GM12891 (cell line): ENCODE data around the gene NUMB.
A peak's percentile ranks its signal among the peaks of the same experiment; 100 is the strongest.

ENCODE experiments used
- DNase-seq: peaks from one replicate; pipeline ENCODE4 v3.0.0; 2011; ENCODE audit warnings: low spot score; ENCODE audit not compliant: insufficient read length
- FAIRE-seq: peaks from 2 replicates; lab custom pipeline; 2011; peaks lifted over from hg19 to GRCh38; lab: Jason Lieb, UNC
- PAX5 ChIP-seq: IDR thresholded peaks from 2 replicates; pipeline ENCODE4 v1.6.1; 2011; ENCODE audit warnings: low read length, moderate library complexity, mild to moderate bottlenecking; ENCODE audit not compliant: insufficient read depth, severe bottlenecking
- POLR2A ChIP-seq: IDR thresholded peaks from 2 replicates; pipeline ENCODE4 v1.6.1; 2011; ENCODE audit warnings: low read depth, low read length, control low read depth
- POLR2AphosphoS5 ChIP-seq: IDR thresholded peaks from 2 replicates; pipeline ENCODE4 v1.6.1; 2011; ENCODE audit warnings: low read depth, low read length, control low read depth
- POU2F2 ChIP-seq: IDR thresholded peaks from 2 replicates; pipeline ENCODE4 v1.6.1; 2011; ENCODE audit warnings: low read depth, mild to moderate bottlenecking, control low read depth, low read length, moderate library complexity
- SPI1 ChIP-seq: IDR thresholded peaks from 2 replicates; pipeline ENCODE4 v1.6.1; 2011; ENCODE audit warnings: low read depth, low read length, control low read depth
- TAF1 ChIP-seq: IDR thresholded peaks from 2 replicates; pipeline ENCODE4 v1.6.1; 2011; ENCODE audit warnings: low read depth, low read length, control low read depth

Gene NUMB

GRCh38 chr14:73478684-73479083, 20.3 kb upstream of the NUMB start:
- TF ChIP-seq POU2F2 = no peak
- no peak for TF ChIP-seq SPI1
- TF ChIP-seq PAX5 = no peak
- no peak for TF ChIP-seq POLR2AphosphoS5
- no peak for TF ChIP-seq TAF1
- TF ChIP-seq POLR2A = no peak
- no peak for FAIRE-seq
- DNase-seq = no peak

GRCh38 chr14:73477618-73478266, 19.4 kb upstream of the NUMB start:
- no peak for DNase-seq
- FAIRE-seq = peak; percentile 56
- TF ChIP-seq POU2F2 (peak; percentile 34; the same call in 1 of the 2 replicates), TAF1 (no peak), SPI1 (peak; percentile 69), POLR2AphosphoS5 (no peak), PAX5 (no peak), POLR2A (no peak)

- DNase-seq (no peak), FAIRE-seq (no peak)
- TF ChIP-seq PAX5 = no peak
- TF ChIP-seq POU2F2 = no peak
- TF ChIP-seq POLR2AphosphoS5 = no peak
- TF ChIP-seq TAF1 = no peak
- TF ChIP-seq POLR2A = no peak
- no peak for TF ChIP-seq SPI1
These were observed 18.1 kb upstream of the NUMB start for GRCh38 chr14:73476451-73476931.

GRCh38 chr14:73474952-73475351, 16.6 kb upstream of the NUMB start:
- FAIRE-seq (no peak), DNase-seq (no peak)
- no peak for TF ChIP-seq TAF1
- no peak for TF ChIP-seq PAX5
- TF ChIP-seq POLR2AphosphoS5 = no peak
- no peak for TF ChIP-seq POLR2A
- TF ChIP-seq SPI1 = no peak
- no peak for TF ChIP-seq POU2F2

GRCh38 chr14:73472185-73473114, 14.1 kb upstream of the NUMB start:
- no peak for TF ChIP-seq POU2F2
- TF ChIP-seq PAX5 = no peak
- no peak for TF ChIP-seq POLR2AphosphoS5
- TF ChIP-seq TAF1 = no peak
- TF ChIP-seq SPI1 = no peak
- no peak for TF ChIP-seq POLR2A
- FAIRE-seq = peak; percentile 72
- DNase-seq = no peak

- DNase-seq (no peak), FAIRE-seq (no peak)
- no peak for TF ChIP-seq POU2F2
- no peak for TF ChIP-seq SPI1
- no peak for TF ChIP-seq POLR2AphosphoS5
- TF ChIP-seq TAF1 = no peak
- no peak for TF ChIP-seq PAX5
- TF ChIP-seq POLR2A = no peak
These were observed 13.3 kb upstream of the NUMB start for GRCh38 chr14:73471582-73472184.

- TF ChIP-seq POLR2A (no peak), POU2F2 (no peak), POLR2AphosphoS5 (no peak), TAF1 (no peak), PAX5 (no peak), SPI1 (no peak)
- no peak for DNase-seq
- no peak for FAIRE-seq
These were observed 10.6 kb upstream of the NUMB start for GRCh38 chr14:73468828-73469375.

GRCh38 chr14:73467800-73468199, 9.5 kb upstream of the NUMB start:
- TF ChIP-seq POU2F2 (no peak), POLR2AphosphoS5 (no peak), POLR2A (no peak), SPI1 (no peak), TAF1 (no peak), PAX5 (no peak)
- peak; percentile 23 for FAIRE-seq
- DNase-seq = no peak

GRCh38 chr14:73467377-73467776, 9.0 kb upstream of the NUMB start:
- DNase-seq = no peak
- TF ChIP-seq POU2F2 = no peak
- no peak for TF ChIP-seq POLR2A
- TF ChIP-seq POLR2AphosphoS5 = no peak
- no peak for TF ChIP-seq SPI1
- TF ChIP-seq PAX5 = no peak
- TF ChIP-seq TAF1 = no peak
- FAIRE-seq = no peak
